Ishikawa (cell line): ENCODE data around the gene ROPN1L.

Experiments
- CEBPB ChIP-seq: IDR thresholded peaks from 2 replicates; pipeline ENCODE4 v1.6.1; 2012
- CREB1 ChIP-seq: IDR thresholded peaks from 2 replicates; pipeline ENCODE4 v1.6.1; 2012; ENCODE audit warnings: low read depth
- EGR1 ChIP-seq: IDR thresholded peaks from 2 replicates; pipeline ENCODE4 v1.6.1; 2012
- EP300 ChIP-seq: IDR thresholded peaks from 2 replicates; pipeline ENCODE4 v1.6.1; 2012; ENCODE audit warnings: borderline replicate concordance
- FOXM1 ChIP-seq: IDR thresholded peaks from 2 replicates; pipeline ENCODE4 v1.6.1; 2012; ENCODE audit warnings: low read depth, borderline replicate concordance
- NFIC ChIP-seq: IDR thresholded peaks from 2 replicates; pipeline ENCODE4 v1.6.1; 2012
- RAD21 ChIP-seq: IDR thresholded peaks from 2 replicates; pipeline ENCODE4 v1.6.1; 2012; ENCODE audit warnings: low read depth
- TAF1 ChIP-seq: IDR thresholded peaks from 2 replicates; pipeline ENCODE4 v1.6.1; 2012; ENCODE audit warnings: low read depth, mild to moderate bottlenecking
- TCF12 ChIP-seq: IDR thresholded peaks from 2 replicates; pipeline ENCODE4 v1.6.1; 2012; ENCODE audit warnings: low read depth
- TEAD4 ChIP-seq: IDR thresholded peaks from 2 replicates; pipeline ENCODE4 v1.6.1; 2012
- YY1 ChIP-seq: IDR thresholded peaks from 2 replicates; pipeline ENCODE4 v1.6.1; 2012; ENCODE audit warnings: low read depth
- ZBTB7A ChIP-seq: IDR thresholded peaks from 2 replicates; pipeline ENCODE4 v1.6.1; 2012; ENCODE audit warnings: low read depth
- TF ChIP-seq, protein P1 (sequence below): IDR thresholded peaks from 2 replicates; pipeline ENCODE4 v1.6.1; 2012
- TF ChIP-seq, protein P2 (sequence below): IDR thresholded peaks from 2 replicates; pipeline ENCODE4 v1.6.1; 2012; ENCODE audit warnings: low read depth, mild to moderate bottlenecking
- TF ChIP-seq, protein P3 (sequence below): IDR thresholded peaks from 2 replicates; pipeline ENCODE4 v1.6.1; 2012

ROPN1L gene

DNA sequence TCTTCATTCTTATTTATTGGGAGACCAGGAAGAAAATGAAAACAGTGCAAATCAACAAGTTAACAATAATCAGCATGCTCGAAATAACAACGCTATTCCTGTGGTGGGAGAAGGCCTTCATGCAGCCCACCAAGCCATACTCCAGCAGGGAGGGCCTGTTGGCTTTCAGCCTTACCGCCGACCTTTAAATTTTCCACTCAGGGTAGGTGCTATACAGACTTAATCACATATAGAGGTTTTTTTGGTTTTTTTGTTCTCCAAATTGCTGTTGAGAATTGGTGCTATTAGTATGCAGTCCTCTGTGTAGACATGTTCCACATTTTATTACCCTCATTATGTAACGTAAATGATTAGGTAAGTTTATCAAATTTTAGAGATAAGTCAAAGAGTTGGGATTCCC lies 30.3 kb upstream of the ROPN1L start:
- TF ChIP-seq, protein P1, sequence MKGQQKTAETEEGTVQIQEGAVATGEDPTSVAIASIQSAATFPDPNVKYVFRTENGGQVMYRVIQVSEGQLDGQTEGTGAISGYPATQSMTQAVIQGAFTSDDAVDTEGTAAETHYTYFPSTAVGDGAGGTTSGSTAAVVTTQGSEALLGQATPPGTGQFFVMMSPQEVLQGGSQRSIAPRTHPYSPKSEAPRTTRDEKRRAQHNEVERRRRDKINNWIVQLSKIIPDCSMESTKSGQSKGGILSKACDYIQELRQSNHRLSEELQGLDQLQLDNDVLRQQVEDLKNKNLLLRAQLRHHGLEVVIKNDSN = no peak
- TF ChIP-seq FOXM1 = no peak
- TF ChIP-seq ZBTB7A = no peak
- no peak for TF ChIP-seq TAF1
- TF ChIP-seq CEBPB = no peak
- no peak for TF ChIP-seq NFIC
- no peak for TF ChIP-seq TCF12
- TF ChIP-seq RAD21 = no peak
- TF ChIP-seq, protein P2, sequence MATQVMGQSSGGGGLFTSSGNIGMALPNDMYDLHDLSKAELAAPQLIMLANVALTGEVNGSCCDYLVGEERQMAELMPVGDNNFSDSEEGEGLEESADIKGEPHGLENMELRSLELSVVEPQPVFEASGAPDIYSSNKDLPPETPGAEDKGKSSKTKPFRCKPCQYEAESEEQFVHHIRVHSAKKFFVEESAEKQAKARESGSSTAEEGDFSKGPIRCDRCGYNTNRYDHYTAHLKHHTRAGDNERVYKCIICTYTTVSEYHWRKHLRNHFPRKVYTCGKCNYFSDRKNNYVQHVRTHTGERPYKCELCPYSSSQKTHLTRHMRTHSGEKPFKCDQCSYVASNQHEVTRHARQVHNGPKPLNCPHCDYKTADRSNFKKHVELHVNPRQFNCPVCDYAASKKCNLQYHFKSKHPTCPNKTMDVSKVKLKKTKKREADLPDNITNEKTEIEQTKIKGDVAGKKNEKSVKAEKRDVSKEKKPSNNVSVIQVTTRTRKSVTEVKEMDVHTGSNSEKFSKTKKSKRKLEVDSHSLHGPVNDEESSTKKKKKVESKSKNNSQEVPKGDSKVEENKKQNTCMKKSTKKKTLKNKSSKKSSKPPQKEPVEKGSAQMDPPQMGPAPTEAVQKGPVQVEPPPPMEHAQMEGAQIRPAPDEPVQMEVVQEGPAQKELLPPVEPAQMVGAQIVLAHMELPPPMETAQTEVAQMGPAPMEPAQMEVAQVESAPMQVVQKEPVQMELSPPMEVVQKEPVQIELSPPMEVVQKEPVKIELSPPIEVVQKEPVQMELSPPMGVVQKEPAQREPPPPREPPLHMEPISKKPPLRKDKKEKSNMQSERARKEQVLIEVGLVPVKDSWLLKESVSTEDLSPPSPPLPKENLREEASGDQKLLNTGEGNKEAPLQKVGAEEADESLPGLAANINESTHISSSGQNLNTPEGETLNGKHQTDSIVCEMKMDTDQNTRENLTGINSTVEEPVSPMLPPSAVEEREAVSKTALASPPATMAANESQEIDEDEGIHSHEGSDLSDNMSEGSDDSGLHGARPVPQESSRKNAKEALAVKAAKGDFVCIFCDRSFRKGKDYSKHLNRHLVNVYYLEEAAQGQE = no peak

DNA sequence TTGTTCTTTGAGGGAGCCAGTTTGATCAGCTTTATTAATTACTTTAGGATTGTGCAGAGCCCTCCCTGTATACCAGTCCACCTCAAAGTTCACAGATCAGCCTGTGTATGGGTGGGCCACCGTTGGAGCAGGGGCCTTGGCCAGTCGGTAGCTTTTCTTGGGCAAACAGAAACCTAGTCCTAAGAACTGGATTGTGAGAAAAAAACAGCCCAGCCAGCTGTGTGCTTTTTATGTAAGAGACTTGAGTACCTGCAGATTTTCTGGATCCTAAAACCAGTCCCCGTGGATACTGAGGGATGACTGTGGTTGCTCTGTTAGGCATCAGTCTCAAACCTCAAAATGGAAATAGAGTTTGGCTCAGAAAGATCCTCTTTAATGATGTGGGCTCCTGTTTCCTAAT lies 24.8 kb upstream of the ROPN1L start:
- TF ChIP-seq ZBTB7A = no peak
- no peak for TF ChIP-seq YY1
- no peak for TF ChIP-seq CREB1
- no peak for TF ChIP-seq EGR1
- TF ChIP-seq, protein P2 = no peak
- TF ChIP-seq CEBPB = no peak

DNA sequence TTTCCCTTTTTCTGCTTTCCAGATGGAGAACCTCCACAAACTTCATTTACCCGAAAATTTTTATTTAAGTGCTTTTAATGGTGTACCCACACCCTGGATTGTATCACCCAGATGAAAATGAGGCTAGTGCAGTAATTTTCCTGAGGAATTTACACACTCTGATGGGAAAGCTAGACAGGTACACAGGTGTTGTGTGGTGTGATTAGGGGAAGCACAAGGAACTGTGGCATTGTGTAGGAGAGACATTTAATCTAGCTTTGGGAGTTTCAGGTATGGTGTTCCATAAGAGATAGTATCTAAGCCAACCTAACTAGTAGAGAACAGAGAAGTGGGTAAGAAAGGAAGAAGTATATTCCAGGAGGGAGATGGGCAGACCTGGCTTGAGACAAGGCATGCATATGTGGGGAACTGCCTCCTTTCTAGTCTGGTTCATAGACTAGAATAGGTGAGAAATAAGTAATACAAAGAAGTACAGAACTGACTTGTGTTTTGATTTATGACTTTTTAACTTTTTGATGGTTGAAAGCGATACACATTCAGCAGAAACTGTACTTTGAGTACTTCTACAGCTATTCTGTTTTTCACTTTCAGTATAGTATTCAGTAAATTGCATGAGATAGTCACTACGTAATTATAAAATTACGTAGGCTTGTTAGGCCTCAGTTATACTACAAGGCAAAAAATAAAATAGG lies 22.9 kb upstream of the ROPN1L start:
- TF ChIP-seq, protein P1 = no peak
- TF ChIP-seq ZBTB7A (no peak), NFIC (no peak), RAD21 (no peak), EGR1 (no peak), TEAD4 (no peak), CEBPB (no peak), CREB1 (no peak), TAF1 (no peak), EP300 (no peak), YY1 (no peak), FOXM1 (no peak), TCF12 (no peak)
- TF ChIP-seq, protein P2 = no peak
- TF ChIP-seq, protein P3, sequence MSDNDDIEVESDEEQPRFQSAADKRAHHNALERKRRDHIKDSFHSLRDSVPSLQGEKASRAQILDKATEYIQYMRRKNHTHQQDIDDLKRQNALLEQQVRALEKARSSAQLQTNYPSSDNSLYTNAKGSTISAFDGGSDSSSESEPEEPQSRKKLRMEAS = no peak

DNA sequence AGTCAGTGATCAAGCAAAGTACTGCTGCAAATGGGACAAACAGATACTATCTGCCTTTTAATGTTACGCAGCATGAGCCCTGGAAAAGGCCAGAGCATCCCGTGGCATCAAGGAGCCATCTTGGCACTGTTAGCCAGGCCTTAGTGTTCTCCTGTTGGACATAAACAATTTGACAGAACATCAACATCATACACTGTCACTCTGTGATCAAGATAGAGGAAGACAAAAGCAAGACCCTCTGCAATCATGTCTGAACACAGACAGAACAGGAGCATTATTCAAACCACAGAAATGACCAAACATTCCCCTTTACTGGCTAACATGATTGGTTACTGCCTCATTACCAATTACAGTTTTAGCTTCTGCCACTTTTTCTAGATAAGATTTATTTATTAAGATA lies 21.2 kb upstream of the ROPN1L start:
- TF ChIP-seq, protein P2 = no peak
